NOMO-1 treated with dmso at 0.1 percent for 144 hours (cell line): ENCODE data around the gene IL17REL.
A peak's percentile ranks its signal among the peaks of the same experiment; 100 is the strongest.

ENCODE experiments used
- DNase-seq: peaks from one replicate; lab custom pipeline; 2025; ENCODE audit not compliant: unreplicated experiment; lab: John Stamatoyannopoulos, UW

The IL17REL gene

DNA sequence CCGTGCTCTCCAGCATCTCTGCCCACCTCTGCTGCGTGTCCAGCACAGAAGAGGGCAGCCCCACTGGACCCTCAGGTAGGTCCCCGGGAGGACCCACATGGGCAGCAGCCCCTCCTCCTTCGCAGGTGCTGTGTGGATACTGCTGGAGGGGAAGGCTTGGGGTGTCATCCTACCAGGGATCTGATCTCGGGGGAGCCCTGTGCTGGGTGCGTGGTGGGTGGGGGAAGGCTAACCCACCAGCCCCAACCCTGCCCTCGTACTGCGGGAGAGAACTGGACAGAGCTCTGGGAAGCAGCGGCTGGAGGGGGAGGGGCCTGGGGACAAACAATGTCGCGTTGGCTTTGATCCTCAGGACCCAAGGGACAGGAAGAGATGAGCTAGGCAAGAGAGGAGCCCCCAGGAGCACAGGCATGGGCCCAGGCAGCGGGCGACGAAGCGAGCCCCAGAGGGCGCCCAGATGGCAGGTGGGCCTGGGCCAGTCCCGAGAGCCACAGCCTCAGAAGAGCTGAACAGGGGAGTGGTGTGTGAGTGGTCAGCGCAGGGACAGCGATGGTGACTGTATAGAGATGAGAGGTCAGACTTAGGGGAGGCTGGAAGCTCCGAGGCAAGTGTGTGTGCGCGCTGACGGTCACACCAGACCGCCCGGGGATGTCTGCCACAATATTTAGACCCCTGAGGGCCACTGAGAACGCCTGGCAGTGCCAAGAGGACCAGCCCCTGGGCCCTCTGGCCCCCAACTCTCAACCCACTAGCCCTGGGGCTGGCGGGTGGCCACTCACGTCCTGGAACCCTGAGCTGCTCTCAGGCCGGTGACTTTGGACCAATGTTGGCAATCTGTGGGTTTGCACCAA, 53.4 kb downstream of the IL17REL start:
- DNase-seq = no peak

DNA sequence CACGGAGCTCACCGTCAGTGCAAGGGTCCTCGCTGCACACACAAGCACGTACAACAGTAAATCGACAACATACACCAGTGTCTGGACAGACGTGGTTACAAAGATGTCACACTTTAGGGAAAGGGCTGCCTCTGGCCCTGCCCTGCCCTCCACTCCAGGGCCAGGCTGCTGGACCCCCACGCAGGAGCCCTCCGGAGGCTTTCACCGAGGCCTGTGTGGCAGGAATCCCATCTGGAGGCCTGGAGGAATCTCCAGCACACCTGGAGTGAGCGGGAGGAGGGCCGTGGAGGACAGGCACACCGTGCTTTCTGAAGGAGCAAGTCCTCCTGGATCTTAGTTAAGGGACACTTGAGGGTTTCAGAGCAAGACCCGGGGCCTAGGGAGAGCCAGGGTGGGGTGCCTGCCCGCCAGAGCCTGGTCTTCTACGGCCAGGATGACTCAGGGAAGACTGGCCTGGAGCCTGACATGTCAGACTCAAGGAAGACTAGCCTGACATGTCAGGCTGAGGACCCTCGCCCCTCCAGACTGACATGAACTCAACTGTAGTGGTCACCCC, 54.1 kb downstream of the IL17REL start:
- no peak for DNase-seq

DNA sequence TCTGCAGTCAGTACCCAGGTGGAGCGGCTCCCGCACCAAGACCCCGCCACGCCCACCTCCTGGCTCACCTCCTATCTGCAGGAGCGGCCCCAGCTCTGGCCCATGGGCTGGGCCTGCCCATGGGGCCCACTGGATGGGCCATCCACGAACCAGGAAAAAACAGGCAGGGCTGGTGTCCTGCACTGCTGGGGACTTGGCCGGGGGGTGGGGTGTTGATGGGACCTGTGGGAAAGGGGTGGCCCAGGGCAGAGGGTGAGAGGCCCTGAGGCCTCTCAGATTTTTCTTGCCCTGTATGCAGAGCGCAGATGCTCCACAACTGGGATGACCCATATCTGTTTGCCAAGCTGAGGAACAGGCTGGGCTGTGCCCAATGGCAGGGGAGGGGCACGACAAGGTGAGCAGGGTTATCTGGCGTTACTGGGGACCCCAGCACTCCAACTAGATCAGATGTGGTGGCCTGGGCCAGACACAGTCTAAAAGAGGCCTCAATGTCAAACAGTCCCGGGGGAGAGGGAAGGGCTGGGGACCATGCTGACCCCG, 54.7 kb downstream of the IL17REL start:
- DNase-seq = no peak

DNA sequence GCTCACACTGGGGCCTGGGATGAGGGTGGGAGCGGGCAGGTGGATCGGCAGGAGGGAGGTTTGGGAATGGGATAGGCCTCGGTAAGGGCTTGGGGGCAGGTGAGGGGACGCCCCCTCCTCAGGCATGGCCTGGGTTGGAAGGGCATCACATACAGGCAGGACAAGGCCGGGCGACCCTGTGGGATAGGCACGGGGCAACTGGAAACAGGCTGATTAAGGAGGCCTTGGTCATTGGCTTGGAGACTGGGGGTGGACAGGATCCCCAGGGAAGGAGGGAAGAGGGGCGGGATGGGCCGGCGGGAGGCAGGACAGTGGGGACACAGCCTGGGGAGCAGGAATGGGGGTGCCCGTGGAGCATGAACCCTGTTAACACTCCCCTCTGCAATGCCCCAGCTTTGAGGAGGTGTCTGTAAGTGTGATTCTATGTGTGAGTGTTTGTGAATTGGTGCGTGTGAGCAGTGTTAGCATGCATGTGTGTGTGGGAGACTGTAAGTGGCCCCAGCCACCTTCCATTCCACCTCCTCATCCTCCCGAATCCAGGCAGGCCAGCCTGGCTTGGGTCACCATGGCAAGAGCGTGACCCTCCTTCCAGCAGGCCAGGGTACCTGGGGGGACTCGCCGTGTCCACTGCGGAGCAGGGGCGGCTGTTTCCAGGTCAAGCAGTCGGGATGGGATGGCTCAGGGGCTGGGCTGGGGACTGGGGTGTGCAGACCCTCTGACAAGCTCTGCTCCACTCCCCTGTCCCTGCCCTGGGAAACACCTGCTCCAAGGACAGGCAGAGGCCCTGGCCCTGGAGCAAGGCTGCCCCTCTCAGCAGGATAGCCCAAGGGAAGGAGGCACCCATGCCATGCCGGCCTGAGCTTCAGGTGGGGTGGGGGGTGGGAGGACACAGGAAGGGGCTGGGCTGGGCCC, 55.4 kb downstream of the IL17REL start:
- no peak for DNase-seq

DNA sequence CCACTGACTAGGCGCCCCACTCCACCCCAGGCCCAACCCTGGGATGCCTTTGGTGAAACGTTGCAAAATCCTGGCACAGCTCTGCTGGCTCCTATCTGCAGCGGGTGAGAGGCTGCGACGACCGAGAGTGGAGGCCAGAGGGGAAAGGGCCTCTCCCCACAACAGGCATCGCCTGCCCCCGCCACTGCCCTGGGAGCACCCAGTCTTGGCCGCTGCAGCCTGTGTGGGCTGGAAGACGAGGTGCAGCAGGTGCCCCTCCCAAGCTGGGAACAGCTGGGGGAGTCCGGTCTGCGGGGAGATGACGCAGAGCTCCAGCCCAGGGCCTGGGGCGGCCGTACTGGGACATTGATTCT, 56.2 kb downstream of the IL17REL start:
- DNase-seq = no peak

DNA sequence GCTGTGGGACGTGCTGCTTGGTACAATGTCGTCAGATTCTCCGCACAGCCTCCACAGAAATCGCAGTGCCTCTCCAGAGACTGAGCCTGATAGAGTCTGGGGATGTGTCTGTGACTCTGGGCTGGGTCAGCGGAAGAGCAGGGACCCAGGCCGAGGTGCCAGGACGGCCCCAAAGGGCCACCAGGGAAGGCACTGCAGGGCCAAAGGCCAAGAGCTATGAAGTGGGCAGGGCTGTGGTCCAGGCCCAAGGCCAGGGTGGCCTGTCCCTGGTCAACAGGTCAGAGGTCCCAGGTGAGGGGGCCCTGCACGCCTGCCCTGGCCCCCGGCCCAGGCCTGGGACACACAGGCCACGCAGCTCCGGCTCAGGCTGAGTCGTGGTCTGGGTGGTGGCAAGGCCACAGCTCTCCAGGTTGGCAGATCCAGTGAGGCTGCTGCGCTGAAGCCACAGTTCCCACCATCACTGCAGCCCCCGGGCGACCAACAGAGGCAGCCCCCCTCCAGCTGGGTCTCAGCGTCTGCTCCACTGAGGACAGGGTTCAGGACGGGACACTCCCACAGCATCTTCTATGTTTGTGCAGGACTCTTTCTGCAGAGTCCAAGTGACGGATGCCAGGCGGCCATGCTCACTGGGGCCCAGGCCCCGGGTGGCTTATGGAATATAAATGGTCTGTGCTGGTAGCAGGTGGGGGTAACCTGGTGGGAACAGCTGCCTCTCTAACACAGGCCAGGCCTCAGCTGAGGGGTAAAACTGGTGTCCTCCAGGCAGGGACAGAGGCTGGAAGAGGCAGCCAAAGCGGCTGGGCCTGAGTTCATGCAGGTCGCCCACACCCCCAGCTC, 56.8 kb downstream of the IL17REL start:
- no peak for DNase-seq

DNA sequence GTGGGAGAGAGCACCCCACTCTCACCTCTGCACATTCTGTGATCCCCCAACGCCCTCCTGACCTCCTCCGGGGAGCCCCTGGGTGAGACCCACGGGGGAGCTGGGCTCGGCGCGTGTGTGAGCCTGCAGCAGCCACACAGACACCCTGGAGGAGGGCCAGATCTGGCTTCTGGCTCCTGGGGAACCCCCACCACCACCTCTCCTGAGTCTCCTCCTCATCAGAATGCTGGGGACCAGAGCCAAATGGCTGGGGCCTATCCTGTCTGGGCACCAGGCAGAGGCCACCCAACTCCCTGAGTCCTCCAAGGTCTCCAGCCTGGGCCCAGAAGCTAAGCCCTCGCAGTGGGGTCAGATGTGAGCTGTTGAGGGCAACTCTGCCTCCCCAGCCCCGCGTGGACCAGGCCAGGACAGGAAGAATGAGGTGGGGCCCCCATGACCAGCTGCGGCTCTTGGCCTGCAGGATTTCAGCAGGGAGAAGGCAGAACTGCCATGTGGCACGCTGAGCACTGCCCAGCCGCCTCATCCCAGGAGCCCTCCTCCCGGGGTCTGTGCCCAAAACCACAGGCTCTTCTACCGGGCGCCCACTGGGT, 57.5 kb downstream of the IL17REL start:
- DNase-seq = no peak

DNA sequence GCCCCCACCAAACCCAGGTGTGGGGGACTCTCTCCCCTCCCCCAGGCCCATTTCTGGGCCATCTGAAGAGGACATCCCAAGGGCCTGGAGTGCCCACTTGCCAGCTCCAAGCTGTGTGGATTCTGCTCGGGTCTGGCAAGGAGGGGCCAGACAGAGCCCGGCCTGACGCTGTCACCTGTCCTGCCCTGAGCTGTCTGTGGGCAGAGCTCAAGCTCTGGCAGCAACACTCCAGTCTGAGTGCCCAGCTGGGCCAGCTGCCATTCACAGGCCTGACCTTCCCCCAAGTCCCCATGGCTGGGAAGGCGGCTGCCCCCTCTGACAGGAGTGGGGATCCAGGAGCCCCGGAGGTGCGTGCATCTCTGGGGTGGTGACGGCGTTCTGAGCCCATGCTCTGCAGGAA, 58.2 kb downstream of the IL17REL start:
- DNase-seq = no peak

DNA sequence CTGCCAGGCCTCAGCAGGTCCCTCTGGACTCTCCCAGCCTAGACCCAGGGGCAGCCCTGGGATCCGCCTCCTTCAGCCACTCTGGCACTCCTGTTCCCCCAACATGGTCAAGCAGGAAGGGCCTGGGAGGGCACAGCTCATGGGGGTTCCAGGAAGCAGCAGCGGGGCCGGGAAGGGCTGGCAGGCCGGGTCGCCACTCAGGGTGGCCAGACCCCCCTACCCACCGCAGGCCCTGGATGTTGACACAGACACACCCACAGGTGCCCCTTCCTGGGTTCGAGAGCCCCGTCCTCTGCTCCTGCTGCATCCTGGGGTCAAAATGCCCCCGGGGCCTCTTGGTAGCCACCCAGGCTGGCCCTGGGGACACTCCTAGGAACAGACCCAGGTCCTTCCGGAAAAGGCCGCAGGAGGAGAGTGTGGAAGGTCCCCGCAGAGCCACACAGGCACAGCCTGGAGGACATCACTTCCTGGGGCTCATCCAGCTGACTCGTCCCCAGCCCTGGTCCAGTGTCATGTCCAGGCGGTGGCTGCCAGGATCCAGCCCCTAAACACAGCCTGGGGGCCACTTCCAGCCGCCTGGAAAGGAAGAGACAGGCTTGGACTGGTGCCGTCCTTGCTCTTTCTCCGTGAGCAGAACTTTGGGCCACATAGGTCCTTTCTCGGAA, 58.8 kb downstream of the IL17REL start:
- DNase-seq = no peak

DNA sequence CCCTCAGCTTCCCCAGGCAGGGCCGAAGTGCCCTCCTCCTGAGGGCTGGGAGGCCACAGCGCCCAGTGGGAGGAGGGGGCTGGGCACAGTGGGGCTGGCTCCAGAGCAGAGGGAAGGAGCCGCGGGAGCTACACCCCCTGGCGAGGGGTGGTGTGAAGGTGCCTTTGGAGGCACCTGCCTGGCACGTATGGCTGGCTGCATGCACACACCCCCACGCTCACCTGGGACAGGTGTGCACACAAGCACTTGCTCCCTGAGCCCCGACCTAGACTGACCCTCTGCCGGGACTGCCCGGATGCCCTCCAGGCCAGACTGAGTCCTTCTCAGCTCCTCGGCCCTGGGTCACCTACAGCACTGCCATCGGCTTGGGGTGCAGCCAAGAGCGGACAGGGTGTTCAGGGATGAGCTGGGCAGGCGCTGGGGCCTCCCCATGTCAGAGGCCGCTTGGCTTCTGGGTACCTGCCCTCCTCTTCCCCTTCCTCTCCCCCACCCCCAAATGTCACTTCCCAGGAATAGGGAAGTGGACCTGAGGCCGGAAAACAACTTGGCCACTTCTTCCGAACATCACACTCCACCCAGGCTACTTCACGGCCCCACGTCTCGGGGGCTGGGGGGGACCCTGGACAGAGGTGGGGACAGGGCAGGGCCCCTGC, 59.4 kb downstream of the IL17REL start:
- DNase-seq = peak; percentile 17

DNA sequence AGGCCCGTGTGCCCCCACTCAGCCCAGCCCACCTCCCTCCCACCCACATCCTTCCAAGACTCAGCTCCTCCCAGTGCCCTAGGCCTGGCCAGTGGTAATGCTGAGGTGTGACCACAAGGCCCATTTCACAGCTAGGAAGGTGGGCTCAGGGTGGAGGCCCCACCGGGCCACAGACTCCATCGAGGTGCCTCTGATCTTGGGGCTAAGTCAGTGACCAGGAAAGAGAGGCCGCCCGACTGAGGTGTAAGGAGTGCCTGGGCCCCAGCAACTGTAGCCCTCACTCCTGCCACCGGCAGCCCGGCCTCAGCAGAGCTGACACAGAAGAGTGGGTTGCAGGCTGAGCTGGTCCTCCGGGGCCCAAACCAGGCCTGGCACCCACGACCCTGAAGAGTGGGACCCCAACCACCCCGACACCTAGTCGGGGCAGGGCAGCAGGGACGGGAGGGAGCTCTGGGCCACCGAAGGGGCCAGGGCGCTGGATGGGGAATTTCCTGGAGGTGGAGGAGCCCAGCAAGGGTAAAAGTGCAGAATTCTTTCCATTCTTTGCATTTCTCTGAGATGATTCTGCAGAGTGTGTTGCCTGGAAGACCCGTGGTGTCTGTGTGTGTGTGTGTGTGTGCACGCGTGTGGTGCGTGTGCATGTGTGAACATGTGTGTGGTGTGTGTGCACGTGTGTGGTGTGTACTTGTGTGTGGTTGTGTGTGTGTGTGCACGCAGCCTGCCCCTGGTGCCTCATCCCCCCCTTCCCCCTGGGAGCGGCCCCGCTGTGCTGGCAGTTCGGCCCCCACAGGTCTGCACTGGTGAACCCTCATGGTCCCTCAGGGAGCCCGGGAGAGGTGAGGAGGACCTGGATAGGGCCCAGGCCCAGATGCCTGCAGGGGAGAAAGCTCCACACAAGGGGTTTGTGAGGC, 60.3 kb downstream of the IL17REL start:
- no peak for DNase-seq

DNA sequence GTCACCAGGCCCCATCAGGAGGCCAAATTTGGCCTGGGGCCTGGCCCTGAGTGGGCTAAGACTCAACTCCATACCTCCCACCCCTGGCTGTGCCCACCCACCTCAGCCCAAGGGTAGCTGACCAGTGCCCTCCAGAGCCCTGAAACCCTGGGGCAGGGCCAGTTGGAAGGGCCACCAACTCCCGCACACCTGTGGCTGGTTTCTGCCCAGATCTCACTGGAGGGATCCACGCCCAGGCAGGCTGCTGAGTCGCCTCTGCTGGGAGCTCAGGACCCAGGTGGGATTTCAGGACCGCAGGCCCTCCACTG, 60.9 kb downstream of the IL17REL start:
- DNase-seq = no peak

DNA sequence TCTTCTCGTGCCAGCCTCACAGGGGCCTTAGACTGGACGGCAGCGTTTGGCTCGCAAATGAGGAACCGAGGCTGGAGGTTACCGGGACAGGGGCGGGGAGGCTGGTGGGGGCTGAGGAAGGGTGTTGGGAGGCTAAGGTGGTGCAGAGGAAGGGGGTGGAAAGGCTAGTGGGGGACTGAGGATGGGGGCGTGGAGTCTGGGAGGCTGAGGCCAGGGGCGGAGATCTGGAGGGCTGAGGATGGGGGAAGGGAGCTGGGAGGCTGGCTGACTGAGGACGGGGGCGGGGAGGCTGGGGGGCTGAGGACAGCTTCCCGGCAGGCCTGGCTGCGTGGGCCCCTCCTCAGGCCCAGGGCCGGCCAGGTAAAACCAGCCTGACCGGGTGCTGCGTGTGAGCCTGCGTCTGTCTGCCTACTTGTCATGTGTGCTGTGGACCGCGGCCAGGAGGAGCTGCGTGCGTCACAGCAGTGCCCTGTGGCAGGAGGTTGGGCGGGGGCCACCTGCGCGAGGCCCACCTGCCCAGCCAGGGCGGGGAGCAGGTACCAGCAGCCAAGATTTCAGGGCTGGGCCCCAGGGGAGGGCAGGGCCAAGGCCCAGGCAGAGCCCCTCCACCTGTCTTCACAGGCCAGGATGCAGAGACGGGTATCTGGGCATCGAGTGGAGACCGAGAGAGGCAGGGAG, 61.4 kb downstream of the IL17REL start:
- peak; percentile 16 for DNase-seq

DNA sequence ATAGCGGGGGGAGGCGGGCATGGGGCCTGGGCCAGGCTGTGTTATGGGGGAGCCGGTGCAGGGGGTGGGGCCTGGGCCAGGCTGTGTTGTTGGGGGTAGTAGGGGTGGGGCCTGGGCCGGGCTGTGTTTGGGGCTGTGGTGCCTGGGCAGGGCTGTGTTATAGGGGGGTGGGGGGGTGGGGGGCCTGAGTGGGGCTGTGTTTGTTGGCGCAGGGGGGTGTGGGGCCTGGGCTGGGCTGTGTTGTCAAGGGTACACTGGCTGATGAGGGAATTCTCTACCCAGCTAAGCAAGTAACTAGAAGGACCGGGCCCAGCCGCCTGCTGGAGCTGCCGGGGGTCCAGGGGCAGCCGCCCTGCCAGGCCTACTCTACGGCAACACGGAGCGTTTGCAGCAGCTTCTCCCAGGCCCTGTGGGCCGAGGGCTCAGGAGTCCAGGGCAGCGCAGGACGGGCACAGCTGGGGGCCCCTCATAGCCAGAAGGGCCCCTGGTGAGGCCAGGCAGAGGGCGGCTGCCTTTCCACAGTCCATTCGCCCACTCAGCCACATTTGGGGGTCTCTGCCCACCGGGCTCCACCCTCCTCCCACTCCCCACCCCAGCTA, 62.1 kb downstream of the IL17REL start:
- no peak for DNase-seq

DNA sequence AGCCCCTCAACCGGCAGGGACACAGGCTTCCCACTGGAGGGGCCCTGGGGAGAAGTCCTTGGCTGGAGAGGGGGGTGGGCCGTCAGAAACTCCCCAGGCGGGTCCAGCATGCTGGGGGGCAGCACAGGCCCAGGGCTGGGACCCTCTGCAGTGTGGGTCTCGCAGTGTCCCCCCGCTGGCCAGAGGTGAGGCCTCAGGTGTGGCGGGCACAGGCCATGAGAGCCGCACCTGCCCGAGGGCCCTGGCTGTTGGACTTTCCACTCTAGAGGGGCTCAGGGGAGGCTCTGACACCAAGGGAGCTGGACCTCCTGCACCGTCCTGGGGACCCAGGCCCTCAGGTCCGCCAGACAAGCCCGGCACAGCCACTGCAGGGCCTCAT, 62.7 kb downstream of the IL17REL start:
- DNase-seq = no peak

DNA sequence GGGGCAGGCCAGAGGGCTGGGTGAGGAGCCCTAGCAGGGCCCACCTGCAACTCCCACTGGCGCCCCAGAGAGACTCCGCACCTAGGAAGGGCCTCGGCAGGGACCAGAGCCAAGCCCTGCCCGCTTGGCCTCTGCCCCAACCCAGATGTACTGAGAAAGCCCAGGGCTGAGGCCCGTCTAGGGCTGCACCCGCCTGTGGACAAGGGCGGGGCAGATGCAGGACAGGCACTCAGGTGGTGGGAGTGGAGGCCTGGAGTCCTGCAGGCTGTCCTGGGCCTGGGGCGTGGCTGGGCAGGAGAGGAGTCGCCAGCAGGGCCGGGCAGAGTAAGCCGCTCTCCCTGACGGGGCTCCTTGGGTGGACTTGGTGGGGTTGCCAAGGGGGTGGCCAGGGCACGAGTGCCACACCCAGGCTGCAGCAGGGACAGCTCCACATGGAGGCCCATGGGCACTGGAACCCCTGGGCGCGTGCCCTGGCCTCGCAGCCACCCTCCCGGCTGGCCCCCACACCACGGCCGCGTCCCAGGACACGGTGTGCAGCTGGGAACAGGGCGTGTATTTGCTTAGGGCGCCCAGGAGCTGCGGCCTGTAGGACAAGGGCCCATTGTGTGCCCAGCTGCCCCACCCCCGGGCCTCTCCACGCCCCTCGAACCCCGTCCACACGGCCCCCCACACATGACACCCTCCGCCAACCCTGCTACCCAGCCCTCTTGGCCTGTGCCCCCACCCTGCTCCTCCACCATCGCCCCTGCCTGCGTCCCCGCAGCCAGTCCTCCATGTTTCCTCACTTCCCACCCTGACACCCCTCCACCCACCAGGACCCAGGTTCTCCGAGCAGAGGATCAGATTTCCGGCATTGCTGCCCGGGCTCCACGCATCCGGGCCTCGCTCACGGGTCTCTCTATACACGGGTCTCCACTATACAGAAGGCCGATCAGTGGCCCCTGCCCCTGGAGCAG, 63.3 kb downstream of the IL17REL start:
- no peak for DNase-seq
